ENCODE data around the gene TAS1R3. TPM values are rescaled to one million over a fixed set of nuclear protein-coding genes. Genes with fewer than 3 reads are reported as not detected.
A peak's percentile ranks its signal among the peaks of the same experiment; 100 is the strongest.

TAS1R3 gene
- total and polyA plus RNA-seq, 2 donors (not counting 1 experiment from before 2014, with no cell fraction given): 4.1 to 11.7 TPM

DNA sequence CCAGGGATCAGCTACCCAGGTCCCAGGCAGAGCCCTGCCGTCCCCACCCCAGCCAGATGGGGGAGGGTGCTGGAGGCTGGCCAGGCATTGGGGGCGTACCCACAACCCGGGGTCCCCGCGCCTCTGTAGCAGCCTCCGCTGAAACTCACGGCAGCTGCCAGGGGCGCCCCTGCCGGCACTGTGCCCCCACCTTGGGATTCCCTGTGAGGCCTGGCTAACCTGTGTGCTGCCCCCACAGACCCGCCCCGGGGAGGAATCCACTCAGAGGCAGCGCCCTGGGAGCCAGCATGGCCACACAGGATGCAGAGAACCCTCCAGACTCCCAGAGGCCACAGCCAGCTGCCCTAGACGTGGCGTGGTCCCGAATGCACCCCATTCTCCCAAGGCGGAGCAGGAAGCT, 14.3 kb downstream of the TAS1R3 start:
- Histone ChIP-seq H3K4me1 (ENCODE audit: control insufficient read depth in 2 of 2, insufficient read depth in 2 of 2, low read length in 2 of 2) (peaks cover 6 to 13% of the 10 kb centered on the region in 2 donors), H3K9ac (ENCODE audit: low read length) (no peak overlapping the region), H3K27me3 (replicated peaks in 1 of 4; ENCODE audit: control extremely low read depth in 1 of 4, control insufficient read depth in 3 of 4, insufficient read depth in 4 of 4, low read length in 3 of 4) (no peaks in the 10 kb centered on the region), H3K9me3 (ENCODE audit: control extremely low read depth in 1 of 3, control insufficient read depth in 2 of 3, insufficient read depth in 1 of 3, low read length in 2 of 3) (peaks cover 0 to 7% (median 0%) of the 10 kb centered on the region in 3 donors), H3K27ac (ENCODE audit: low read length in 2 of 2) (no peak overlapping the region), H3K4me3 (ENCODE audit: control extremely low read depth in 1 of 5, extremely low read depth in 1 of 5, insufficient read depth in 1 of 5, low read depth in 2 of 5, low read length in 4 of 5) (no peak overlapping the region), H3K36me3 (replicated peaks in 1 of 2; ENCODE audit: control extremely low read depth in 1 of 2, control insufficient read depth in 1 of 2, extremely low read depth in 1 of 2, insufficient read depth in 2 of 2, low read length in 1 of 2) (peaks cover 0 to under 1% of the 10 kb centered on the region in 2 experiments), H2AFZ (ENCODE audit: insufficient read depth, low read depth, low read length, poor library complexity, severe bottlenecking) (no peak overlapping the region), H3K4me2 (replicated peaks; ENCODE audit: low read depth, low read length, poor library complexity, severe bottlenecking) (no peak overlapping the region), H4K20me1 (ENCODE audit: control insufficient read depth, insufficient read depth, low read length, poor library complexity, severe bottlenecking) (peaks cover 41% of the 10 kb centered on the region), H3K79me2 (ENCODE audit: control insufficient read depth, insufficient read depth, low read length) (peaks cover 34% of the 10 kb centered on the region)
- TF ChIP-seq, protein P1, sequence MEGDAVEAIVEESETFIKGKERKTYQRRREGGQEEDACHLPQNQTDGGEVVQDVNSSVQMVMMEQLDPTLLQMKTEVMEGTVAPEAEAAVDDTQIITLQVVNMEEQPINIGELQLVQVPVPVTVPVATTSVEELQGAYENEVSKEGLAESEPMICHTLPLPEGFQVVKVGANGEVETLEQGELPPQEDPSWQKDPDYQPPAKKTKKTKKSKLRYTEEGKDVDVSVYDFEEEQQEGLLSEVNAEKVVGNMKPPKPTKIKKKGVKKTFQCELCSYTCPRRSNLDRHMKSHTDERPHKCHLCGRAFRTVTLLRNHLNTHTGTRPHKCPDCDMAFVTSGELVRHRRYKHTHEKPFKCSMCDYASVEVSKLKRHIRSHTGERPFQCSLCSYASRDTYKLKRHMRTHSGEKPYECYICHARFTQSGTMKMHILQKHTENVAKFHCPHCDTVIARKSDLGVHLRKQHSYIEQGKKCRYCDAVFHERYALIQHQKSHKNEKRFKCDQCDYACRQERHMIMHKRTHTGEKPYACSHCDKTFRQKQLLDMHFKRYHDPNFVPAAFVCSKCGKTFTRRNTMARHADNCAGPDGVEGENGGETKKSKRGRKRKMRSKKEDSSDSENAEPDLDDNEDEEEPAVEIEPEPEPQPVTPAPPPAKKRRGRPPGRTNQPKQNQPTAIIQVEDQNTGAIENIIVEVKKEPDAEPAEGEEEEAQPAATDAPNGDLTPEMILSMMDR (IDR thresholded peaks at IDR 0.05): no peak
- TF ChIP-seq EZH2 (IDR thresholded peaks at IDR 0.05; ENCODE audit: borderline replicate concordance, insufficient read depth, low read depth, low read length, poor library complexity, severe bottlenecking): no peak
- Mint-ChIP-seq H3K4me1 (peaks cover 15% of the 10 kb centered on the region), H3K27ac (no peak overlapping the region), H3K9me3 (ENCODE audit: insufficient read depth) (no peaks in the 10 kb centered on the region), H3K27me3 (no peaks in the 10 kb centered on the region), H3K4me3 (no peak overlapping the region)
- DNase-seq (no peak), ATAC-seq (ENCODE audit: low read depth) (no peak)
- ChIA-PET POLR2A (no interaction called here), CTCF (no interaction called here)
- WGBS (ENCODE audit: insufficient coverage): 95% methylated on average over 16 of the region's 16 CpGs
- intact Hi-C loops (cut with micrococcal nuclease): no loop called here

DNA sequence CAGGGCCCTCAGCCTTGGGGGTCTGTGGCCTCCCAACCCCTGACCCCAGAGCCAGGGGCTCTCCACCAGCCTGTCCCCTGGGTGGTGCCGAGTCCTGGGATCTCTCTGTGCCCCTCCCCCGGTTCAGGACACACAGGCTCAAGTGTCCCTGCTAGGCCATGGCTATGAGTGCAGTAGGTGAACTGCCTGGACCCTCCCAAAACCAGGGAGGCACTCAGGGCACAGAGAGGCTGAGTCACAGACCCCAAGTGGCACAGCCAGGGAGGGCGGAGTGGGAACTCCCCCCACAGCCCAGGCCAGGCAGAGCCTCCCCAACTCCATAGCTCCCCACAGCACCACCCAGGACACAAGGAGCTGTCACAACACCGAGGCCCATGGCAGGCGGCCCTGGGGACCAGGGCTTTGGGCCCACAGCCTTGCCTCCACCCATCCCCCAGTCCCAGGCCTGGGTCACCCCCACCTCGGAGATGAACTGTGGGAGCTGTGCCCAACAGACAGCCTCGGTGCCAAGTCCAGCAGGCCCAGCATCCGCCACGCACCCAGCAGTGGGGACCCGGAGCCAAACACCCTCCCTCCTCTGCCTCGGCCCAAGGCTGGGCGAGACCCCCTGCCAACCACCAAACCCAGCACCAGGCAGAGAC, 14.9 kb downstream of the TAS1R3 start:
- no peaks in the 10 kb centered on the region for H3K9me3 Mint-ChIP-seq (ENCODE audit: insufficient read depth)
- Histone ChIP-seq H3K79me2 (ENCODE audit: control insufficient read depth, insufficient read depth, low read length) (peaks cover 34% of the 10 kb centered on the region), H3K9me3 (ENCODE audit: control extremely low read depth in 1 of 3, control insufficient read depth in 2 of 3, insufficient read depth in 1 of 3, low read length in 2 of 3) (peaks cover 0 to 3% (median 0%) of the 10 kb centered on the region in 3 donors), H3K4me3 (ENCODE audit: control extremely low read depth in 1 of 5, extremely low read depth in 1 of 5, insufficient read depth in 1 of 5, low read depth in 2 of 5, low read length in 4 of 5) (no peak overlapping the region), H4K20me1 (ENCODE audit: control insufficient read depth, insufficient read depth, low read length, poor library complexity, severe bottlenecking) (peaks cover 41% of the 10 kb centered on the region), H3K27me3 (replicated peaks in 1 of 4; ENCODE audit: control extremely low read depth in 1 of 4, control insufficient read depth in 3 of 4, insufficient read depth in 4 of 4, low read length in 3 of 4) (no peaks in the 10 kb centered on the region), H3K4me1 (ENCODE audit: control insufficient read depth in 2 of 2, insufficient read depth in 2 of 2, low read length in 2 of 2) (peaks cover 6 to 13% of the 10 kb centered on the region in 2 donors), H3K9ac (ENCODE audit: low read length) (no peak overlapping the region), H3K36me3 (replicated peaks in 1 of 2; ENCODE audit: control extremely low read depth in 1 of 2, control insufficient read depth in 1 of 2, extremely low read depth in 1 of 2, insufficient read depth in 2 of 2, low read length in 1 of 2) (no peaks in the 10 kb centered on the region), H2AFZ (ENCODE audit: insufficient read depth, low read depth, low read length, poor library complexity, severe bottlenecking) (no peak overlapping the region), H3K27ac (ENCODE audit: low read length in 2 of 2) (no peak overlapping the region), H3K4me2 (replicated peaks; ENCODE audit: low read depth, low read length, poor library complexity, severe bottlenecking) (no peak overlapping the region)
- TF ChIP-seq EZH2 (IDR thresholded peaks at IDR 0.05; ENCODE audit: borderline replicate concordance, insufficient read depth, low read depth, low read length, poor library complexity, severe bottlenecking): no peak
- TF ChIP-seq, protein P1 (IDR thresholded peaks at IDR 0.05): no peak
- intact Hi-C loops (cut with micrococcal nuclease): no loop called here
- no peak for DNase-seq
- ATAC-seq (ENCODE audit: low read depth): no peak
- CTCF ChIA-PET: interaction anchor here (1.3 kb wide), 1 partner anchor 23 kb away, joined by 3 read pairs; no protein-coding TSS in a partner anchor
- POLR2A ChIA-PET: no interaction called here
- H3K4me3 Mint-ChIP-seq: peak overlapping the region; percentile 13
- 98% methylated on average over 12 of the region's 12 CpGs for WGBS (ENCODE audit: insufficient coverage)
- no peak overlapping the region for H3K27ac Mint-ChIP-seq
- H3K27me3 Mint-ChIP-seq: no peaks in the 10 kb centered on the region
- peaks cover 15% of the 10 kb centered on the region for H3K4me1 Mint-ChIP-seq
